GM19025 (cell line): ENCODE data around the gene MRPL49.

ENCODE experiments used
- ATAC-seq: cut with Tn5 transposase; IDR thresholded peaks from one replicate; pipeline ENCODE4 v1.9.1; 2021; ENCODE audit warnings: mild to moderate bottlenecking, low read depth, moderate library complexity; ENCODE audit not compliant: unreplicated experiment

The MRPL49 gene

DNA sequence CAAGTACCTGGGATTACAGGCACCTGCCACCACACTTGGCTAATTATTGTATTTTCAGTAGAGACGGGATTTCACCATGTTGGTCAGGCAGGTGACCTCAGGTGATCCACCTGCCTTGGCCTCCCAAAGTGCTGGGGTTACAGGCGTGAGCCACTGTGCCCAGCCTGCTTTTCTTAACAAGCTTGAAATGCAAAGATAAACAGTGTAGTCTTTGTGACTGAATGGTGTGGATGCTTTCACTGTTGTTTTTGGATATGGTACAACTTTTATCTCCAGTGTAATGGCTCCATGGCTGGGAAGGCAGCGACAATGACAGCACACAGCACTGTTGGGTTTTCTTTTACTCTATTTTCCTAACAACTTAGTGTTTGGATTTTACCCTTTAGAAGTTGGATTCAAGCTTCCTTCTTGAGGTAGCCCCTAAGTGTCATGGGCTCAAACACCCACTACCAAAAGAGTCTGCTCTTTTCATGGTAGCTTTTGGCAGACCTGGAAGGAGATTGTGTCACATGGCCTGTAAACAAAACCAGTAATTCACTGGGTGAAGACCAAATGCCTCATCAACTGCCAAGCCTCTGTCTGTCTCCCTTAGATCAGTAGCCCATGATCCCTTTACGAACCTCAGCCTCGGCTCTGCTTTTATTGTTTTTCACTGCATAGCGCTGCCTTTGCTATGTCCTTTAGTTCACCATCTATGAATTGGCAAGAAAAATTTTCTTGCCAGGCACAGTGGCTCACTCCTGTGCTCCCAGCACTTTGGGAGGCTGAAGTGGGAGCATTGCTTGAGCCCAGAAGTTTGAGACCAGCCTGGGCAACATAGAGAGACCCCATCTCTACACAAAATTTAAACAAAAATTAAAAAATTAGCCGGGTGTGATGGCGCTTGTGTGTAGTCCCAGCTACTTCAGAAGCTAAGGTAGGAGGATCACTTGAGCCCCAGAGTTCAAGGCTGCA, 19.7 kb upstream of the MRPL49 start:
- no peak for ATAC-seq

DNA sequence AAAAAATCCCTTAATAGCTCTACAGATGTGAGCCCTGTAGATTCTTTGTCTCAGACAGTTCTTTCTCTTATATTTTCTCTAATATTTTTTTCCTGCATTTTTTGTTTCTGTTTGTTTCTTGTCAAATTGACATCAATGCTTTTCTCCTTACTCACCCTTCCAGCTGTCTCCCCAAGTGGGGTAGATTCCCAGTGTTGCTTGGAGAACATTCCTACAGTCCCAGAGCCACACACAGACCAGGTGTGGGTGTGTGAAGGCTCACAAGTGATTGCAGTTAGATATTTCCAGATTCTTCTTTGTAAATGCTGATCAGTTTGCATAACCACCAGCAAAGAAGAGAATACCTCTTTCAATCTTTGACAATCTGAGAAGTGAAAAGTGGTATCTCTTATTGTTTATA, 18.6 kb upstream of the MRPL49 start:
- ATAC-seq: no peak

DNA sequence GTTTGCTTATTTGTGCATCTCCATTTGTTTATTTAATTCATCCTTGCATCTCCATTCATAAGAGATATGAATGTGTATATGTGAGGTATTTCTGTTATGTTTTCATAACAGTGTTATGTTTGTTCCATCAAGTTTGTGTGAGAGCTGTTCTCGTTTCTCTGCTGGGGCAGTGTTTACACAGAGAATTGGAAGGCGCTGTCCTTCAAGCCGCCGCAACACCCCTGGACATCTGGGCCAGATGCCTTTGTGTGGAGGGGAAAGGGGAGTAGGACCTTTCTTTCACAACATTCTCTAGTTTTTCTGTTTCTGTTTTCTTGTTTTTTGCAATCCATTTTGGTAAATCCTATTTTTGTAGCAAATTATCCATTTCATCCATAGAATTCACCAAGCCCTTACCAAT, 17.5 kb upstream of the MRPL49 start:
- no peak for ATAC-seq

DNA sequence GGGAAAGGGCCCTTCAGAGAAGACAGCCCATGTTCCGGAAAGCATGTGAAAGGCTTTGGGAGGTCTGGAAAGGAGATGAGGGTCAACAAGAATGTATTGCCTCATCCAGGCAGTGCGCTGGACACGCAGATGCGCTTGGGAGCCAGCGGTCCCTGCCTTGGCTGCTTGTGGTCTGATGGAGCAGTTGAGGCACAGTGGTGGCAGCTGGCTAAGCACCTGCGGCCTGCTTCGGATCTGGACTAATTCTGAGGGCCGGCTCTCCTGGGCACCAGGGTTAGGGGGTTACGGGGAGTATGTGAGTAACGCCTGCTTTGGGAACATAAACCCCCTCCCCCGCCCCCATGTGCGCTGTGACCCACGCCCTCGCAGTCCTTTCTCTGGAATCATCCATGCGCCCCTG, 15.0 kb upstream of the MRPL49 start:
- ATAC-seq: no peak

DNA sequence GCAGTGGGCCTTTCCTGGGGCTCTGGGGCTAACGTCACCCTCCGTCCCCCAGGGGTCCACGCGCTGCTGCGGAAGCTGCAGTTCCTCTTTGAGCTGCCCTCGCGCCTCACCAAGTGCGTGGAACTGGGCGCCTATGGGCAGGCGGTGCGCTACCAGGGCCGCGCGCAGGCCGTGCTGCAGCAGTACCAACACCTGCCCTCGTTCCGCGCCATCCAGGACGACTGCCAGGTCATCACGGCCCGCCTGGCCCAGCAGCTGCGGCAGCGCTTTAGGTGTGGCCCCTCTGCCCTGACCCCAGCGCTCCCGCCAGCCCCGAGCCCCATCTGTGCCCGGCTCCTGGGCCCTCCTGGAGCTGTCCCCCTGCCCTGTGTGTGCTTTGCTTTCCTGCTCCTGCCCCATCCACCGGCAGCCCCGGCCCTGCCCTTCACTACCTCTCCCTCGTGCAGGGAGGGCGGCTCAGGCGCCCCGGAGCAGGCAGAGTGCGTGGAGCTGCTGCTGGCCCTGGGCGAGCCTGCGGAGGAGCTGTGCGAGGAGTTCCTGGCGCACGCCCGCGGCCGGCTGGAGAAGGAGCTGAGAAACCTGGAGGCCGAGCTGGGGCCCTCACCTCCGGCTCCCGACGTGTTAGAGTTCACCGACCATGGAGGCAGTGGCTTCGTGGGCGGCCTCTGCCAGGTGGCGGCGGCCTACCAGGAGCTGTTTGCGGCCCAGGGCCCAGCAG, 14.2 kb upstream of the MRPL49 start:
- no peak for ATAC-seq

DNA sequence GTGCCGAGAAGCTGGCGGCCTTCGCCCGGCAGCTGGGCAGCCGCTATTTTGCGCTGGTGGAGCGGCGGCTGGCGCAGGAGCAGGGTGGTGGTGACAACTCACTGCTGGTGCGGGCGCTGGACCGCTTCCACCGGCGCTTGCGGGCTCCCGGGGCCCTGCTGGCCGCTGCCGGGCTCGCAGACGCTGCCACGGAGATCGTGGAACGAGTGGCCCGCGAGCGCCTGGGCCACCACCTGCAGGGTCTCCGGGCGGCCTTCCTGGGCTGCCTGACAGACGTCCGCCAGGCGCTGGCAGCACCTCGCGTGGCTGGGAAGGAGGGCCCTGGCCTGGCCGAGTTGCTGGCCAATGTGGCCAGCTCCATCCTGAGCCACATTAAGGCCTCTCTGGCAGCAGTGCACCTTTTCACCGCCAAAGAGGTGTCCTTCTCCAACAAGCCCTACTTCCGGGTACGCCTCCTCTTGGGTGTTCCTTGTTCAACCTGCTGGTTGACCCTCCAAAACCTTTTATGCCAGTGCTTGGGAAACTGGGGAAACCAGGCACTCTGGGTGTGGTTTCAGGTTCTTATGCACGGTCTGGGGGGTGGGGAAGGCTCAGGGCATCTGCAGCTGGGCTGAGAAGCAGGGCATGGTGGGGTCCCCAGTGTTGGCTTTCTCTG, 13.5 kb upstream of the MRPL49 start:
- ATAC-seq: no peak

DNA sequence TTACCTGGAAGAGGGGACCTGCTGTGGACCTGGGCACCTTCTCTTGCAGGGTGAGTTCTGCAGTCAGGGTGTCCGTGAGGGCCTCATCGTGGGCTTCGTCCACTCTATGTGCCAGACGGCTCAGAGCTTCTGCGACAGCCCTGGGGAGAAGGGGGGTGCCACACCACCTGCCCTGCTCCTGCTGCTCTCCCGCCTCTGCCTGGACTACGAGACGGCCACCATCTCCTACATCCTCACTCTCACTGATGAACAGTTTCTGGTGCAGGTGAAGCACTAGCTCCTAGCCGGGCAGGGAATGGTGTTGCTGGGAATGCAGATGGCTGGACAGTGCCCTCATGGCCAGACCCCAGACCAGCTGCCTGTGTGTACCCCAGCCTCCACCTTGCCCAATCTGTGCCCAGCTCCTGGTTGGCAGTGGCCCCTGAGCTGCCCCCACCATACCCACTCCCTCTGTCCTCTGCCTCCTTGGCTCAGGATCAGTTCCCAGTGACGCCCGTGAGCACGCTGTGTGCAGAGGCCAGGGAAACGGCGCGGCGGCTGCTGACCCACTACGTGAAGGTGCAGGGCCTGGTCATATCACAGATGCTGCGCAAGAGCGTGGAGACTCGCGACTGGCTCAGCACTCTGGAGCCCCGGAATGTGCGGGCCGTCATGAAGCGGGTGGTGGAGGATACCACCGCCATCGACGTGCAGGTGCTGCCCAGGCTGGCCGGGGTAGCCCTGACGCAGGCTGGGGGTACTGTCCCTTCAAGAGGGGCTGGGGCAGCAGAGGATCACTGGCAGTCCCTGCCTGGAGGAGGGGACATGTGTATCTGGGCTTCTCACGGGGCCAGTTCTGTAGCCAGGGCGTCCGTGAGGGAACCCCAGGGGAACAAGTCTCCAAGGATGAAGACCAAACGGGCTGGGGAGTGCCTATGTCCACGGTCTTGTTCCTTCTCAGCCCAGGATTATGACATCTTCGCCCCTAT, 12.6 kb upstream of the MRPL49 start:
- ATAC-seq: no peak

DNA sequence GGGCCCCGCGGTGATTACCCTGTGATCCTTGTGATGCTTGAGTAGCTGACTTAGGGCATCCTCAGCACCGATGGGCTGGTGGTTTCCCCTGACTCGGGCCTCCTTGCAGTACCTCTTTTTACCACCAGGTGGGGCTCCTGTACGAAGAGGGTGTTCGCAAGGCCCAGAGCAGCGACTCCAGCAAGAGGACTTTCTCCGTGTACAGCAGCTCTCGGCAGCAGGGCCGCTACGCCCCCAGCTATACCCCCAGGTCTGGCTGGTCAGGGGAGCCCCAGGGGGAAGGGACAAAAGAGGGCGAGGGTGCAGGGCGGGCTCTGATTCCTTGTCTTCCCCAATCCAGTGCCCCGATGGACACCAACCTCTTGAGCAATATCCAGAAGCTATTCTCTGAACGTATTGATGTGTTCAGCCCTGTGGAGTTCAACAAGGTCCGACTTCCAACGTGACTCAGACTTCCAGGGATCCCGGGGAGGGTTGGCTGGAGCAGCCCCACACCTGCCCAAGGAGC, 11.7 kb upstream of the MRPL49 start:
- ATAC-seq: no peak

DNA sequence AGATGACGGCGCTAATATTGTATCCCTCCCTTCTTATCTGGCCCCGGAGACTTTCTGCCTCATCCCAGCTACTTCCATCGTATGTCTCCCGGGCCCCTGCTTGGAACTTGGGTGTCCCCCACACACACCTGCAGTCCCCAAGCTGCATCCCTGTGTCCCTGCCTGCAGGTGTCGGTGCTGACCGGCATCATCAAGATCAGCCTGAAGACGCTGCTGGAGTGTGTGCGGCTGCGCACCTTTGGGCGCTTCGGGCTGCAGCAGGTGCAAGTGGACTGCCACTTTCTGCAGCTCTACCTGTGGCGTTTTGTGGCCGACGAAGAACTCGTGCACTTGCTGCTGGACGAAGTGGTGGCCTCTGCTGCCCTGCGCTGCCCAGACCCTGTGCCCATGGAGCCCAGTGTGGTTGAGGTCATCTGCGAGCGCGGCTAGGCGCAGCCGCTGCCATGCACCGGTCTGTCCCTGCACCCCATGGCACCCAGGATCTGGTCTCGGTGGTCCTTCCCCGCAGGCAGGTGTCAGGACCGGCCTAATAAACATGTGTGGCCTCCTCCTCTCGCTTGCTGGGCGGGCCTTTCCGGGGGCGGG, 10.9 kb upstream of the MRPL49 start:
- no peak for ATAC-seq

DNA sequence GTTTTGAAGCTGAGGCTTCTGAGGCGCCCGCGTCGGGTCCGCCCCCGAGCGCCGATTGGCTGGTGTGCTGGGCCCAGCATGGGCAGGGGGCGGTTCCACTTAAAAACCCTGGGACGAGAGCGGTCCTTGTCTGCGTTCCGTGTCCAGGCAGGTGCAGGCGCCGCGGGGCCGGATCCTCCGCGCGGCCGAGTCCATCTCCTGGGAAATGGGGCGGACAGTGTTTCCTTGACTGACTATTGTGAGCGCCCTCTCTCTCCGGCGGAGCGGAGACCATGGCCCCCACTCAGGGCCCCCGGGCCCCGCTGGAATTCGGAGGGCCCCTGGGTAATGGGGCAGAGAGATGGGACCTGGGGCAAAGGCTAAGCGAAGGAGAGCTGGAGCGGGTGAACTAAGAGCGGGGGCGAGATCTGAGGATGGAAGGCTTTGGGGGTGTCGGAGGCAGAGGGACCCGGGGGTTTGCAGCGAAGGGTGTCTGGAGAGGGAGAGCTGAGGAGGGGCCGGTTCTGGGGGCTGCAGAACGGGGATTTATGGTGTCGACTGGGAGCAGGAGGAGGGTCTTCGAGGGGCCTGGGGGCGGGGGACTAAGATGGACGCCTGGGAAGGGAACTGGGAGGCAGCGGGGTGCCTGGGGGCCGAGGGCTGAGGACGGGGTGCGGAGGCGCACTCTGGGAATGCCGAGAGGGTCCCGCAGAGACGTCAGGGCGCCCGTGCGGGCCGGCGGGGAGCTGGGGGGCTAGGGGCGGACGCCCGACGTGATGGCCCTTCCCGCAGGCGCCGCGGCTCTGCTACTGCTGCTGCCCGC, 10.2 kb upstream of the MRPL49 start, which contains the start of gene TM7SF2:
Gene TM7SF2 (plus strand): TSS at position 129 of the 802 bp plus-strand sequence. CDS start 144 bp downstream, at position 273.
- peak; percentile 78 for ATAC-seq

DNA sequence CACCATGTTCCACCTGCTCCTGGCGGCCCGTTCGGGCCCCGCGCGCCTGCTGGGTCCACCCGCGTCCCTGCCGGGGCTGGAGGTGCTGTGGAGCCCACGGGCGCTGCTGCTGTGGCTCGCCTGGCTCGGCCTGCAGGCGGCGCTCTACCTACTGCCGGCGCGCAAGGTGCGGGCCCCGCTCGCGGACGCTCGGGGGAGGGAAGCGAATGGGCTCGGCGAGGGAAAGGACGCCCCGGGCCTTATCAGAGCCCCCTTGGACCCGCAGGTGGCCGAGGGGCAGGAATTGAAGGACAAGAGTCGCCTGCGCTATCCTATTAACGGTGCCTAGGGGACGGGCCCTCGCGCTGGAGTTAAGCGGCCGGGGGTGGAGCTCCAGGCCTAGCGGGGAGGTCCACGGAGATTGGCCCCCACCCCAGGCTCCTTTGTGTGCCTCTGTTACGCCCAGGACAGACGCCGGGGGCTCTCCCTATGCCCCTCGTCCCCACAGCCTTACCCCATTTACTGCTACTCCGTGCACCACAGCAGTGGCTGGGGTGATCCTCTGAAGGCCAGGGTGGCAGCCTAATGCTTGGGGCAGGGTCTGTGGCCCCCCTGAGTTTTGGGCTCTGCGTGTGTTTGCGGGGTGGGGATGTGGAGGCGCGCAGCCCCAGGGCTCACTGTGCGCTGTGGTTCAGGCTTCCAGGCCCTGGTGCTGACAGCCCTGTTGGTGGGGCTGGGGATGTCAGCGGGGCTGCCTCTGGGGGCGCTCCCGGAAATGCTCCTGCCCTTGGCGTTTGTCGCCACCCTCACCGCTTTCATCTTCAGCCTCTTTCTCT, 9.4 kb upstream of the MRPL49 start:
- no peak for ATAC-seq

DNA sequence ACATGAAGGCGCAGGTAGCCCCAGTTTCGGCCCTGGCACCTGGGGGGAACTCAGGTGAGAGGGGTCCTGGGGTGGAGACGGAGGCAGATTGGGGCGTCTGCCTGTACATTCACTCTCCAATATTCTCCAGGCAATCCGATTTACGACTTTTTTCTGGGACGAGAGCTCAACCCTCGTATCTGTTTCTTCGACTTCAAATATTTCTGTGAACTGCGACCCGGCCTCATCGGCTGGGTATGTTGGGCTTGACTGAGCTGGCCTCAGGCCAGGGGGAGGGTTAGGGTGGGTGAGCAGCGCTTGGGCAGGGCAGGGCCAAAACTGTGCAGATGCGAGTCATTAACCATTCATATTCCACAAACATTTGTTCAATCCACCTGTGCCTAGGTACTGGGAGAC, 8.8 kb upstream of the MRPL49 start:
- no peak for ATAC-seq

DNA sequence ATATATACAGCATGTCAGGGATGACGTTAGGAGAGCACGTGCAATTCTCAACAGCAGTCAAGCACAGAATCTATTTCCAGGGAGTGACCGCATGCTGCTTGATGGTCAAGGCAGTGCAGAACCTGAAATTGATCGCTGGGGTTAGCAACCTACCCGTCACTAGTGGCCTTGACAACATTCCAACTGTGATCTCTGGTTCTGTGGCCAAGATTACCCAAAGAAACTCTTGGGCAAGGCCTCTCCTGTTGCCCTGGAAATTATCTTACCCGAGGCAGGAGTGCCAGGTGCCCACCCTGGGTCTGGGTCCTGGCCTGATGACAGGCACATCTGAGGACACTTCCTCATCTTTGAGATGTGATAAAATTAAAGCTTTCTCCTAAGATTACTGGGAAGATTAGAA, 8.3 kb upstream of the MRPL49 start:
- no peak for ATAC-seq

DNA sequence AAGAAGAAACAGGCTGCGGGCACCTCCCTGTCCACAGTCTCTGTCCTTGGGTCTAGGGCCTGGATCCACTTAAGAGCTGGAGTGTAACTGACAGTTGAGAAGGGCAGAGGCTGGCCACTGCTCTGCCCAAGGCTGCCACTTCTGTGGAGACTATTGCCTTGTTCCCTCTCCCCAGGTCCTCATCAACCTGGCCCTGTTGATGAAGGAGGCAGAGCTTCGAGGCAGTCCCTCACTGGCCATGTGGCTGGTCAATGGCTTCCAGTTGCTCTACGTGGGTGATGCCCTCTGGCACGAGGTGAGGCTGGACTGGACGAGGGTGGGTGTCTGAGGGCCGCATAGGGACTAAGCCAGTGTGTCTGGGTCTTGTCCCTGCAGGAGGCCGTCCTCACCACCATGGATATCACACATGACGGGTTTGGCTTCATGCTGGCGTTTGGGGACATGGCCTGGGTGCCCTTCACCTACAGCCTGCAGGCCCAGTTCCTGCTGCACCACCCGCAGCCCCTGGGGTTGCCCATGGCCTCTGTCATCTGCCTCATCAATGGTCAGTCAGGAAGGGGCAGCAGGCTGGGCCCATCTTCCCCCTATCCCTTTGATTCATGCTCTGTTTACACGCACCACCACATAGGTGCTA, 7.5 kb upstream of the MRPL49 start:
- ATAC-seq: no peak

DNA sequence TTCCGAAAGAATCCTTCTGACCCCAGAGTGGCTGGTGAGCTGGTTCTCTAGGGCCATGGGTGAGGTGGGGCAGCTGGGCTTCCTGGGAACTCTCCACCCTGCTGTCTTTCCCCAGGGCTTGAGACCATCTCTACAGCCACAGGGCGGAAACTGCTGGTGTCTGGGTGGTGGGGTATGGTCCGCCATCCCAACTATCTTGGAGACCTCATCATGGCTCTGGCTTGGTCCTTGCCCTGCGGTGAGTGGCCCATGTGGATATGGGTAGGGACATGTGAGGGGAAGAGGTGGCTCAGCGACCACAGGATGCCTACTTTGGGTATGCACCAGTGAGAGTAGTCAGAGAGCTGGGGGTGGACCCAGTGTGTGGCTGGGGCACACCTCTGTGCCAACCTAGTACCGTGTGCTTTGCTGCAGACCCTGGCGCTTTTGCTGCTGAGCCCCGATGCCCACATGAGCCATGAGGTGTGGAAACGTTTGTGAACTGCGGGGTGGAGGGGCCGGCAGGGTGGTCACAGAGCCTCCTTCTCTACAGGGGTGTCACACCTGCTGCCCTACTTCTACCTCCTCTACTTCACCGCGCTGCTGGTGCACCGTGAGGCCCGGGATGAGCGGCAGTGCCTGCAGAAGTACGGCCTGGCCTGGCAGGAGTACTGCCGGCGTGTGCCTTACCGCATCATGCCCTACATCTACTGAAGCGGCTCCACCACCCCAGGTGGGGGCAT, 6.6 kb upstream of the MRPL49 start:
- no peak for ATAC-seq

DNA sequence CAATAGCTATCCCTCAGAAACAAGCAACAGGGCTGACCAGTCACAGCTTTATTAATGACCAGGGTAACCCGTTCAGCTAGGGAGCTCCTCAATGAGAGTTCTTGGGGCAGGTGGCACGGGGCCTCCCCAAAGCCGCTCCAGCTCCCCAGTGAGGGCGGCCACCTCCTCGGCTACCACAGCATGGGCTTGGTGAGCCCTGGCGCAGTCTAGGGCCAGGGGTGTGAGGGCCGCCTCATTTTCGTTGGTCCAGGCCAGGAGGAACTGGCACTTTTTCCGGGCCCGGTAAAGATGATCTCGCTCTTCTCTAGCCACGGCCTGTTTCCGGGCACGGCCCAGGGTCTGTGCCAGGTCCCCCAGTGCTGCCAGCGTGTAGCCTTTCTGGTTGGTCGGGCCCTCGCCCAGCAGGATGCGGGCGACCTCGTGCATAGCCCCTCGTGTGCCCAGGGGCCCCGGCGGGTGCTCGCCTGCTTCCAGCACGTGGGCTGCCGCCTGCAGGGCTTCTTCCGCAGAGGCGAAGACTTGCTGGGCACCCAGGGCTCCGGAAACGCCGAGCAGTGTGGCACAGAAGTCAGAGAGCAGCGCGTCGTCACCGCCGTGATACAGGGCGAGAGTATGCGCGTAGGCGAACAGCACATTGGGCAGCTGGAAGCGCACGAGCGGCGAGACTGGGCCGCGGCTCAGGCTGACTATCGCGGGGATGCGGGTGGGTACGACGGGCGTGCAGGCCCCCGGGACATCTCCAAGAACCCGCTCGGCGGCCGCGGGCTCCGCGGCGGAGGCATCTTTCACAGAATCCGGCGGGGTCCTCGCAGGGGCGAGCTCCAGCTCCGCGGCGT, 5.5 kb upstream of the MRPL49 start:
- no peak for ATAC-seq
